GM12878 (cell line): ENCODE data around the gene SNX8. TPM values are rescaled to one million over a fixed set of nuclear protein-coding genes. Genes with fewer than 3 reads are reported as not detected.
A peak's percentile ranks its signal among the peaks of the same experiment; 100 is the strongest.

Source experiments
- ATAC-seq: fragments of 200-7000 bp; cut with Tn5 transposase; 3 replicates; pipeline ENCODE4 v1.9.1; 2020; ENCODE audit warnings: mild to moderate bottlenecking, moderate library complexity
- BruUV-seq: library from RNA; stranded (reverse); fragments of 400-500 nt; replicated peaks from 2 replicates; lab custom pipeline; 2021; lab: Mats Ljungman, UMichigan
- CTCF ChIA-PET: fragments of 300-600 bp; sonication (Branson Sonifier 250); formaldehyde crosslinking; extraction: SDS; loops from one replicate; lab custom pipeline; 2021; ENCODE audit warnings: inconsistent platforms; lab: Yijun Ruan, JAX
- POLR2A ChIA-PET: fragments of 350-600 bp; formaldehyde crosslinking; extraction: SDS; loops from one replicate; lab custom pipeline; 2021; ENCODE audit warnings: inconsistent platforms; lab: Charles Lee
- RAD21 ChIA-PET: fragments of 300-600 bp; sonication (Branson Sonifier 250); formaldehyde crosslinking; loops from one replicate; lab custom pipeline; 2023; ENCODE audit warnings: antibody characterized with exemption; ENCODE audit not compliant: unreplicated experiment; lab: Charles Lee
- SMC1A ChIA-PET: fragments of 300-600 bp; sonication (Branson Sonifier 250); formaldehyde crosslinking; loops from one replicate; lab custom pipeline; 2023; ENCODE audit not compliant: unreplicated experiment, uncharacterized antibody; lab: Charles Lee
- DNase-seq: peaks from one replicate; pipeline ENCODE4 v3.0.0-alpha.2; 2011; ENCODE audit warnings: low read depth, low spot score
- FAIRE-seq: peaks from 3 replicates; lab custom pipeline; 2011; peaks lifted over from hg19 to GRCh38; lab: Jason Lieb, UNC
- H2AFZ ChIP-seq: 2 replicates; pipeline ENCODE4 v1.6.0; 2011; ENCODE audit warnings: low read depth, low read length, control low read depth; ENCODE audit not compliant: control insufficient read depth
- H3K27ac ChIP-seq: 2 replicates; pipeline ENCODE4 v1.5.1; 2011; ENCODE audit warnings: control low read depth; ENCODE audit not compliant: control insufficient read depth, insufficient read depth
- H3K27me3 ChIP-seq, 2 experiments: replicated peaks in 1 of 2; 2 replicates each; pipeline versions ENCODE4 v1.6.0 to v1.6.1; 2011; ENCODE audit warnings: low read length in 1 of 2; ENCODE audit not compliant: control insufficient read depth in 2 of 2, insufficient read depth in 2 of 2
- H3K36me3 ChIP-seq, 2 experiments: 2 replicates each; pipeline ENCODE4 v1.5.1; 2011; ENCODE audit warnings: low read length in 1 of 2; ENCODE audit not compliant: control insufficient read depth in 2 of 2, insufficient read depth in 2 of 2
- H3K4me1 ChIP-seq: 2 replicates; pipeline ENCODE4 v1.6.1; 2011; ENCODE audit warnings: mild to moderate bottlenecking, low read length, moderate library complexity, mixed read lengths; ENCODE audit not compliant: control insufficient read depth, insufficient read depth
- H3K4me2 ChIP-seq: 2 replicates; pipeline ENCODE4 v1.6.0; 2011; ENCODE audit warnings: control low read depth; ENCODE audit not compliant: control insufficient read depth, insufficient read depth
- H3K4me3 ChIP-seq: fragments of 200-600 bp; sonication (generic); 2 replicates; pipeline ENCODE4 v1.5.1; 2016
- H3K79me2 ChIP-seq: 2 replicates; pipeline ENCODE4 v1.6.0; 2011; ENCODE audit warnings: low read length; ENCODE audit not compliant: control insufficient read depth, insufficient read depth
- H3K9ac ChIP-seq: 2 replicates; pipeline ENCODE4 v1.8.0; 2011; ENCODE audit warnings: low read length, control low read depth, mixed read lengths; ENCODE audit not compliant: control insufficient read depth, insufficient read depth
- H3K9me3 ChIP-seq: replicated peaks from 3 replicates; pipeline ENCODE4 v1.5.1; 2011; ENCODE audit warnings: mild to moderate bottlenecking, low read length; ENCODE audit not compliant: control insufficient read depth, insufficient read depth
- H4K20me1 ChIP-seq: 2 replicates; pipeline ENCODE4 v1.6.0; 2011; ENCODE audit not compliant: control insufficient read depth, insufficient read depth
- CREB1 ChIP-seq: IDR thresholded peaks from 2 replicates; pipeline ENCODE4 v1.6.1; 2012; ENCODE audit warnings: low read depth, mild to moderate bottlenecking, inconsistent platforms
- ESRRA ChIP-seq: IDR thresholded peaks from 2 replicates; pipeline ENCODE4 v1.6.1; 2012; ENCODE audit warnings: mild to moderate bottlenecking, low read length, improper control_type of control experiment
- GATAD2B ChIP-seq: fragments of 450-650 bp; conservative IDR thresholded peaks from 2 replicates; pipeline ENCODE4 v1.6.1; 2017; ENCODE audit warnings: low read depth, mild to moderate bottlenecking, moderate library complexity
- JUND ChIP-seq: IDR thresholded peaks from 2 replicates; pipeline ENCODE4 v1.6.1; 2012; ENCODE audit warnings: low read depth, mild to moderate bottlenecking, low read length, improper control_type of control experiment, moderate library complexity
- POLR2AphosphoS5 ChIP-seq: IDR thresholded peaks from 2 replicates; pipeline ENCODE4 v1.6.1; 2011; ENCODE audit warnings: mild to moderate bottlenecking, low read length, inconsistent platforms
- SPI1 ChIP-seq: IDR thresholded peaks from 2 replicates; pipeline ENCODE4 v1.6.1; 2011; ENCODE audit warnings: low read depth, mild to moderate bottlenecking, low read length, moderate library complexity, borderline replicate concordance; ENCODE audit not compliant: insufficient read depth
- TARDBP ChIP-seq: IDR thresholded peaks from 2 replicates; pipeline ENCODE4 v1.6.1; 2016; ENCODE audit warnings: borderline replicate concordance
- ZBTB4 ChIP-seq: fragments of 450-650 bp; formaldehyde crosslinking; IDR thresholded peaks from 2 replicates; pipeline ENCODE4 v1.4.0; 2022; ENCODE audit warnings: mild to moderate bottlenecking, moderate library complexity
- ZNF217 ChIP-seq: fragments of 450-650 bp; IDR thresholded peaks from 2 replicates; pipeline ENCODE4 v1.6.1; 2017; ENCODE audit warnings: antibody characterized with exemption, mild to moderate bottlenecking
- ZNF24 ChIP-seq: fragments of 450-650 bp; IDR thresholded peaks from 2 replicates; pipeline ENCODE4 v1.6.1; 2017; ENCODE audit warnings: antibody characterized with exemption, mild to moderate bottlenecking
- WGBS: methylation state at CpG from one replicate; pipeline ENCODE4 v1.1.6; 2016; ENCODE audit warnings: low lambda C conversion rate; ENCODE audit not compliant: insufficient replicate concordance, insufficient coverage; ENCODE audit errors: missing lambda C conversion rate; 5-methylcytosine and 5-hydroxymethylcytosine counted together
- in situ Hi-C: fragments of 300-500 bp; cut with MboI; formaldehyde crosslinking; loops from 9 replicates; pipeline ENCODE4 v1.14.3; 2018; ENCODE audit warnings: mixed read lengths
- intact Hi-C: fragments of 100-400 bp; cut with micrococcal nuclease; formaldehyde crosslinking; loops from one replicate; pipeline ENCODE4 v1.14.2; 2022; ENCODE audit not compliant: unreplicated experiment
- polyA plus RNA-seq, 11 experiments: library from polyadenylated mRNA; depleted of rRNA in 4 of 11; unstranded in 6 of 11; stranded (reverse) in 5 of 11; fragments of >200 nt; fragmentation: Nextera tagmentation in 4 of 11; fragmentation: Illumina TruSeq in 1 of 11; extraction: Ambion mirVana in 4 of 11; extraction: Trizol in 1 of 11; gene quantifications; 1 replicate in 1 of 11; 2 replicates in 10 of 11; pipeline versions ENCODE4 v1.2.1 to v1.2.3, GENCODE V29; 2011 to 2016; ENCODE audit warnings: inconsistent platforms in 2 of 11, missing spikeins in 2 of 11, low read depth in 1 of 11
- total RNA-seq, 4 experiments: library from RNA; depleted of rRNA in 3 of 4; stranded (reverse); fragments of >200 nt in 3 of 4; fragmentation: Illumina TruSeq in 1 of 4; extraction: Trizol in 1 of 4; gene quantifications; 2 replicates each; pipeline versions ENCODE4 v1.2.1 to v1.2.3, GENCODE V29; 2013 to 2021
- TF ChIP-seq, protein P1 (sequence below): fragments of 150-350 bp; IDR thresholded peaks from 2 replicates; pipeline ENCODE4 v1.6.1; 2014; ENCODE audit warnings: mild to moderate bottlenecking, low read depth, low read length
- TF ChIP-seq, protein P2 (sequence below): IDR thresholded peaks from 2 replicates; pipeline ENCODE4 v1.6.1; 2011; ENCODE audit warnings: borderline replicate concordance, low read depth, mild to moderate bottlenecking, moderate library complexity, low read length; ENCODE audit not compliant: insufficient read depth, poor library complexity, severe bottlenecking
- TF ChIP-seq, protein P3 (sequence below): fragments of 450-650 bp; formaldehyde crosslinking; IDR thresholded peaks from 2 replicates; pipeline ENCODE4 v1.4.0; 2020; ENCODE audit warnings: mild to moderate bottlenecking, moderate library complexity

The SNX8 gene
- total and polyA plus RNA-seq, 10 of the 15 experiments (the other 5 are each of a cell fraction or from before 2014, with no cell fraction given) = 6.4 to 210 (median 97.6) TPM

DNA sequence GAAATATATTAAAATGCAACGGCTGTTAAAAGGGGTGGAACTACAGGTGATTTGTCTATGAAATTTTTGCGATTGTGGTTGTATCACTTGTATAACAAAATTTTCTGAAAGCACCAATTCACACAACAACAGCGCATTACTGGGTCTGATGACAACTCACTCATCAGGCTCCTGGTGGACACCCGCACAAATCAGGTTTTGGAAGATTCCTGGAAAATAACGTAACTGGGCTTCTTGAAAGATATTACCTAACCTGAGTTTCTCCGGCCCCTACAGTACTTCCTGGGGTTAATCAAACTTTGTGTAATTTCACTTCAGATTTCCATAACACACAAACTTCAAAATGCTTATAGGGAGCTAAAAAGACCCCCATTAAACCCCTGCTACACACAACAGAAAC, 7.6 kb downstream of the SNX8 start:
- H3K36me3 ChIP-seq = peaks cover 0 to 11% of the 10 kb centered on the region in 2 experiments; a peak in 1 of 4 replicates
- FAIRE-seq (no peak), DNase-seq (no peak), ATAC-seq (no peak)
- ChIA-PET SMC1A (interaction anchor here (0.8 to 1.9 kb wide), 5 partner anchors 11 to 58 kb away, joined by 3 to 7 read pairs (median 4); no protein-coding TSS in a partner anchor), CTCF (interaction anchor here (1.4 kb wide), 1 partner anchor 45 kb away, joined by 3 read pairs; no protein-coding TSS in a partner anchor), POLR2A (interaction anchor here (0.7 to 1.2 kb wide), 4 partner anchors 32 to 125 kb away, joined by 3 to 9 read pairs (median 6); no protein-coding TSS in a partner anchor), RAD21 (interaction anchor here (0.7 to 1.1 kb wide), 4 partner anchors 18 to 99 kb away, joined by 3 to 4 read pairs (median 4); no protein-coding TSS in a partner anchor)
- H3K27ac ChIP-seq = peak overlapping the region; percentile 87
- in situ Hi-C loops (no loop called here), intact Hi-C loops (no loop called here)
- H2AFZ ChIP-seq = no peak overlapping the region
- H4K20me1 ChIP-seq = no peaks in the 10 kb centered on the region
- H3K79me2 ChIP-seq = peaks cover 74% of the 10 kb centered on the region
- TSS peak; percentile 31 for BruUV-seq
- H3K27me3 ChIP-seq = no peaks in the 10 kb centered on the region
- H3K4me1 ChIP-seq = peaks cover 28% of the 10 kb centered on the region
- H3K9ac ChIP-seq = peak overlapping the region; percentile 78
- H3K9me3 ChIP-seq = no peaks in the 10 kb centered on the region; the same call in 2 of the 3 replicates
- peak overlapping the region; percentile 92 for H3K4me2 ChIP-seq
- 96% methylated on average over 6 of the region's 6 CpGs for WGBS
- H3K4me3 ChIP-seq = peak overlapping the region; percentile 63
- TF ChIP-seq TARDBP (no peak), ZBTB4 (no peak), ZNF24 (no peak), SPI1 (no peak), GATAD2B (no peak), ZNF217 (no peak), JUND (no peak), POLR2AphosphoS5 (no peak), ESRRA (no peak), CREB1 (no peak)
- TF ChIP-seq, protein P1, sequence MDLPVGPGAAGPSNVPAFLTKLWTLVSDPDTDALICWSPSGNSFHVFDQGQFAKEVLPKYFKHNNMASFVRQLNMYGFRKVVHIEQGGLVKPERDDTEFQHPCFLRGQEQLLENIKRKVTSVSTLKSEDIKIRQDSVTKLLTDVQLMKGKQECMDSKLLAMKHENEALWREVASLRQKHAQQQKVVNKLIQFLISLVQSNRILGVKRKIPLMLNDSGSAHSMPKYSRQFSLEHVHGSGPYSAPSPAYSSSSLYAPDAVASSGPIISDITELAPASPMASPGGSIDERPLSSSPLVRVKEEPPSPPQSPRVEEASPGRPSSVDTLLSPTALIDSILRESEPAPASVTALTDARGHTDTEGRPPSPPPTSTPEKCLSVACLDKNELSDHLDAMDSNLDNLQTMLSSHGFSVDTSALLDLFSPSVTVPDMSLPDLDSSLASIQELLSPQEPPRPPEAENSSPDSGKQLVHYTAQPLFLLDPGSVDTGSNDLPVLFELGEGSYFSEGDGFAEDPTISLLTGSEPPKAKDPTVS = no peak
- TF ChIP-seq, protein P2, sequence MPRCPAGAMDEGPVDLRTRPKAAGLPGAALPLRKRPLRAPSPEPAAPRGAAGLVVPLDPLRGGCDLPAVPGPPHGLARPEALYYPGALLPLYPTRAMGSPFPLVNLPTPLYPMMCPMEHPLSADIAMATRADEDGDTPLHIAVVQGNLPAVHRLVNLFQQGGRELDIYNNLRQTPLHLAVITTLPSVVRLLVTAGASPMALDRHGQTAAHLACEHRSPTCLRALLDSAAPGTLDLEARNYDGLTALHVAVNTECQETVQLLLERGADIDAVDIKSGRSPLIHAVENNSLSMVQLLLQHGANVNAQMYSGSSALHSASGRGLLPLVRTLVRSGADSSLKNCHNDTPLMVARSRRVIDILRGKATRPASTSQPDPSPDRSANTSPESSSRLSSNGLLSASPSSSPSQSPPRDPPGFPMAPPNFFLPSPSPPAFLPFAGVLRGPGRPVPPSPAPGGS = no peak
- TF ChIP-seq, protein P3, sequence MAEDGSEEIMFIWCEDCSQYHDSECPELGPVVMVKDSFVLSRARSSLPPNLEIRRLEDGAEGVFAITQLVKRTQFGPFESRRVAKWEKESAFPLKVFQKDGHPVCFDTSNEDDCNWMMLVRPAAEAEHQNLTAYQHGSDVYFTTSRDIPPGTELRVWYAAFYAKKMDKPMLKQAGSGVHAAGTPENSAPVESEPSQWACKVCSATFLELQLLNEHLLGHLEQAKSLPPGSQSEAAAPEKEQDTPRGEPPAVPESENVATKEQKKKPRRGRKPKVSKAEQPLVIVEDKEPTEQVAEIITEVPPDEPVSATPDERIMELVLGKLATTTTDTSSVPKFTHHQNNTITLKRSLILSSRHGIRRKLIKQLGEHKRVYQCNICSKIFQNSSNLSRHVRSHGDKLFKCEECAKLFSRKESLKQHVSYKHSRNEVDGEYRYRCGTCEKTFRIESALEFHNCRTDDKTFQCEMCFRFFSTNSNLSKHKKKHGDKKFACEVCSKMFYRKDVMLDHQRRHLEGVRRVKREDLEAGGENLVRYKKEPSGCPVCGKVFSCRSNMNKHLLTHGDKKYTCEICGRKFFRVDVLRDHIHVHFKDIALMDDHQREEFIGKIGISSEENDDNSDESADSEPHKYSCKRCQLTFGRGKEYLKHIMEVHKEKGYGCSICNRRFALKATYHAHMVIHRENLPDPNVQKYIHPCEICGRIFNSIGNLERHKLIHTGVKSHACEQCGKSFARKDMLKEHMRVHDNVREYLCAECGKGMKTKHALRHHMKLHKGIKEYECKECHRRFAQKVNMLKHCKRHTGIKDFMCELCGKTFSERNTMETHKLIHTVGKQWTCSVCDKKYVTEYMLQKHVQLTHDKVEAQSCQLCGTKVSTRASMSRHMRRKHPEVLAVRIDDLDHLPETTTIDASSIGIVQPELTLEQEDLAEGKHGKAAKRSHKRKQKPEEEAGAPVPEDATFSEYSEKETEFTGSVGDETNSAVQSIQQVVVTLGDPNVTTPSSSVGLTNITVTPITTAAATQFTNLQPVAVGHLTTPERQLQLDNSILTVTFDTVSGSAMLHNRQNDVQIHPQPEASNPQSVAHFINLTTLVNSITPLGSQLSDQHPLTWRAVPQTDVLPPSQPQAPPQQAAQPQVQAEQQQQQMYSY (CRISPR knock-in tag) = no peak
